ENCODE measurements around the gene ZNF292.
"Not testable (repeated sequence)": the region's sequence is repeated elsewhere in the genome, so short reads cannot be mapped to it uniquely, and the experiment has no call there.

Gene ZNF292

GRCh38 chr6:87214831-87215230, 59.5 kb downstream of the ZNF292 start:
- DNase-seq = no peak

- DNase-seq = no peak
These were observed 65.6 kb downstream of the ZNF292 start for GRCh38 chr6:87220997-87221396.

GRCh38 chr6:87222676-87223075, 67.3 kb downstream of the ZNF292 start:
- DNase-seq = no peak

- DNase-seq = no peak
These were observed 69.6 kb downstream of the ZNF292 start for GRCh38 chr6:87224971-87225370.

- DNase-seq = no peak
These were observed 70.1 kb downstream of the ZNF292 start for GRCh38 chr6:87225511-87225910.

GRCh38 chr6:87225937-87226336, 70.6 kb downstream of the ZNF292 start:
- DNase-seq = no peak

GRCh38 chr6:87230801-87231200, 75.4 kb downstream of the ZNF292 start:
- no peak for DNase-seq

GRCh38 chr6:87237804-87238203, 82.4 kb downstream of the ZNF292 start:
- DNase-seq = no peak

- not testable (repeated sequence) for DNase-seq
These were observed 83.8 kb downstream of the ZNF292 start for GRCh38 chr6:87239098-87239635.

- no peak for DNase-seq
These were observed 85.9 kb downstream of the ZNF292 start for GRCh38 chr6:87241304-87241703.

GRCh38 chr6:87242311-87242710, 86.9 kb downstream of the ZNF292 start:
- no peak for DNase-seq

- no peak for DNase-seq
These were observed 88.4 kb downstream of the ZNF292 start for GRCh38 chr6:87243812-87244211.

GRCh38 chr6:87244380-87244779, 89.0 kb downstream of the ZNF292 start:
- DNase-seq = no peak

GRCh38 chr6:87250019-87250418, 94.7 kb downstream of the ZNF292 start:
- no peak for DNase-seq

- DNase-seq = no peak
These were observed 95.9 kb downstream of the ZNF292 start for GRCh38 chr6:87251225-87251624.

GRCh38 chr6:87251725-87252124, 96.4 kb downstream of the ZNF292 start:
- no peak for DNase-seq

GRCh38 chr6:87257046-87257445, 101.7 kb downstream of the ZNF292 start:
- DNase-seq = no peak

GRCh38 chr6:87257565-87257964, 102.2 kb downstream of the ZNF292 start:
- no peak for DNase-seq

- DNase-seq = no peak
These were observed 102.6 kb downstream of the ZNF292 start for GRCh38 chr6:87257975-87258374.

- DNase-seq = no peak
These were observed 104.4 kb downstream of the ZNF292 start for GRCh38 chr6:87259791-87260190.

- DNase-seq = no peak
These were observed 106.2 kb downstream of the ZNF292 start for GRCh38 chr6:87261534-87261933.

- DNase-seq = no peak
These were observed 109.1 kb downstream of the ZNF292 start for GRCh38 chr6:87264481-87264880.

- no peak for DNase-seq
These were observed 119.4 kb downstream of the ZNF292 start for GRCh38 chr6:87274660-87275274.

- DNase-seq = no peak
These were observed 121.3 kb downstream of the ZNF292 start for GRCh38 chr6:87276624-87277023.

GRCh38 chr6:87277123-87277522, 121.8 kb downstream of the ZNF292 start:
- DNase-seq = no peak
